ENCODE data around the gene DDRGK1.

Gene DDRGK1

DNA sequence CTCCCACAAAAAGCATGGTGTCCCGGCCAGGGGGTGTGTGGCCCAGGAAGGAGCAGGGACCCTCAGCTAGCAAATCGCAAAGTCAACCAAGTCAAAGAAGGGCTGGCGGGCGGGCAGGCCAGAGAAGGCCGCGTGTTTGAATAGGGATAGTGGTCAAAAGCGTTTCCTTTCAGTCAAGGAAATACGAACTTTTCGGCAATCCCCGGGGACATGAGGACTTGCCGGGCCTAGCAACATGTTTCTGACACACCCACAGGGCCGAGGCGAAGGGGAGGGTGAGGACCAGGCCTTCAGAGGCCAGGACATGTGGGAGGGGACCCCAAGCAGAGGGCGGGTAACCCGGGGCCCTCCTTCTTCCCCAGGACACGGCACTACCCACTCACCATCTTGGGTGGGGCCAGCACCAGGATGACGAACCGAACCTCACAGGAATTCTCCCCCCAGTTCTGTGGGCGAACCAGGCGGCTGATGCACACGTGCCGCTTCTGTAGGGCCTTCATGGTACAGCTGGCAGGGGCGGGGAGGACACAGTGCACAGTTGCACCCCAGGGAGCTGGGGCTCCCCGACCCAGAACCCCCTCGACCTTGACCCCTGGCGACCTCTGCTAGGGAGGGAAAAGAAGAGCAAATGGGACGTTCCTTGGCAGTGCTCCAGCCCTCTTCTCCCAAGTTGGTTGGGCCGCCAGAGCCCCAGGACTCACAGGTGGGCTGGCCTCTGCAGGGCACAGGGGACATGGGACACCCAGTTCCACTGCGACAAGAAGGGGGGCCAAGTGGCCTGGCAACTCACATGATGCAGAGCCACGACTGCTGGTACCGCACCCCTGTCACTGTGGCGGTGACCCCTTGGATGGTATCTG lies 28.9 kb upstream of the DDRGK1 start:
- TF ChIP-seq, protein P1, sequence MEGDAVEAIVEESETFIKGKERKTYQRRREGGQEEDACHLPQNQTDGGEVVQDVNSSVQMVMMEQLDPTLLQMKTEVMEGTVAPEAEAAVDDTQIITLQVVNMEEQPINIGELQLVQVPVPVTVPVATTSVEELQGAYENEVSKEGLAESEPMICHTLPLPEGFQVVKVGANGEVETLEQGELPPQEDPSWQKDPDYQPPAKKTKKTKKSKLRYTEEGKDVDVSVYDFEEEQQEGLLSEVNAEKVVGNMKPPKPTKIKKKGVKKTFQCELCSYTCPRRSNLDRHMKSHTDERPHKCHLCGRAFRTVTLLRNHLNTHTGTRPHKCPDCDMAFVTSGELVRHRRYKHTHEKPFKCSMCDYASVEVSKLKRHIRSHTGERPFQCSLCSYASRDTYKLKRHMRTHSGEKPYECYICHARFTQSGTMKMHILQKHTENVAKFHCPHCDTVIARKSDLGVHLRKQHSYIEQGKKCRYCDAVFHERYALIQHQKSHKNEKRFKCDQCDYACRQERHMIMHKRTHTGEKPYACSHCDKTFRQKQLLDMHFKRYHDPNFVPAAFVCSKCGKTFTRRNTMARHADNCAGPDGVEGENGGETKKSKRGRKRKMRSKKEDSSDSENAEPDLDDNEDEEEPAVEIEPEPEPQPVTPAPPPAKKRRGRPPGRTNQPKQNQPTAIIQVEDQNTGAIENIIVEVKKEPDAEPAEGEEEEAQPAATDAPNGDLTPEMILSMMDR (IDR thresholded peaks at IDR 0.05; ENCODE audit: extremely low read depth, missing control alignments) = no peak
- no peak for DNase-seq (ENCODE audit: low spot score)

DNA sequence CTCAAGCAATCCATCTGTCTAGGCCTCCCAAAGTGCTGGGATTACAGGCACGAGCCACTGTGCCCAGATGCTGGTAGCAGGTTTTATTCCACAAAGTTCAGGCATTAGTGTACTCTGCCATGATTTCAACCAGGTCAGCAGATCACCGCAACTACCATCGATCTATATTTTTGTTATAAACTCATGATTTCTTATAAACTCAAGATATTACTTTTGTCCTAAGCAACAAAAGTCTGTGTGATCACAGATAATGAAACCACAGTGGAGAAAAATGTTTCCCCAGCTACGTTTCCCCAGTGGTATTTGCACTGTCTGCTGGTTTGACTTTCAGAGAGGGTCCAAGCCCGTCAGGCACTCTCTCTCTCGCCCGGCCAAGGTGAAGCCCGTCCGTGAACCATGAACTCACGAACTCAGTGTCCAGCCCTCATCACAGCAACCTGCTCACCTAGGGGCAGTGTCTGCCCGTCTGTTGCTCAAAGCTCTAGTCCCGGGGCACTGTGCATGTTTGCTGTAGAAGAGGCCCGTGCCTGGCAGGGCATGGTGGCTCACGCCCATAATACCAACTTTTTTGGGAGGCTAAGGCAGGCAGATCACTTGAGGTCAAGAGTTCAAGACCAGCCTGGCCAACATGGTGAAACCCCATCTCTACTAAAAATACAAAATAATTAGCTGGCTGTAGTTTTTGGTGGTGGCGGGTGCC lies 27.6 kb upstream of the DDRGK1 start:
- no peak for DNase-seq (ENCODE audit: low spot score)
- TF ChIP-seq, protein P1 (IDR thresholded peaks at IDR 0.05; ENCODE audit: extremely low read depth, missing control alignments) = no peak

DNA sequence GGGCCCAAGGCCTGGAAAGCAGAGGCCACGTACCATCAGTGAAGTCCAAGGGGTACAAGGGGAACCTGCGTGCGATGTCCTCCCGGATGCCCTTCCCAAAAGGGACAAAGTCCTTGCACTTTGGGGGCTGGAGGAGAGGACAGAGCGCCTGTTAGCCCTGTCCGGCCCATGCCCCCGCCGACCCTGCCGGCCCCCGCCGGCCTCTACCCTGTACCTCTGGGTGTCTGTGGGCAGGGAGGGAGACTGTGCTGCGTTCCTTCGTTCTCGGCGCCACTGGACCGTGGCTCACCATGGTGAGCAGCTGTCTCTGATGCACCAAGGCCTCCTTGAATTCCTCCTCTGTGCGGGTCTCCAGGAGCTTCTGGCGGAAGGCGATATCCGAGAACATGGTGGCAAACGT lies 26.6 kb upstream of the DDRGK1 start:
- TF ChIP-seq, protein P1 (IDR thresholded peaks at IDR 0.05; ENCODE audit: extremely low read depth, missing control alignments) = no peak
- no peak for DNase-seq (ENCODE audit: low spot score)

DNA sequence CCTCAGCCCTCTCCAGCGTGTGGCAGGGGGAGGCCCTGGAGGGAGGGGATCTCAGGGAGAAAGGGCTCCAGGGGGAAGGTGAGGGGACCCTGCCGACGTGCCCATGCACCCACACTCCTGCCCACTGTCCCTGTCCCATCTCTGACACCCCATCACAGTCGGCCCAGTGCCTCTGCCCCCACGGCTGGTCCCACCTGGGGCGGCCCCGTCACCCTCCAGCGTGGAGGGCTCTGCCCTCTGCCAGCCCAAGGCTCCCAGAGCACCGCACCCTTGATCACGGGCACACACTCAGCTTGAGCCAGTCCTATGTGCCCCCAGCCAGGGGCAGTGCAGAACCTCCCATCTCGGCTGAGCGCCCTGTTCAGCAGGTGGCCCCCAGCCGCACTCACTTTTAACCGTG lies 25.3 kb upstream of the DDRGK1 start:
- TF ChIP-seq, protein P1 (IDR thresholded peaks at IDR 0.05; ENCODE audit: extremely low read depth, missing control alignments) = no peak
- DNase-seq (ENCODE audit: low spot score) = no peak

DNA sequence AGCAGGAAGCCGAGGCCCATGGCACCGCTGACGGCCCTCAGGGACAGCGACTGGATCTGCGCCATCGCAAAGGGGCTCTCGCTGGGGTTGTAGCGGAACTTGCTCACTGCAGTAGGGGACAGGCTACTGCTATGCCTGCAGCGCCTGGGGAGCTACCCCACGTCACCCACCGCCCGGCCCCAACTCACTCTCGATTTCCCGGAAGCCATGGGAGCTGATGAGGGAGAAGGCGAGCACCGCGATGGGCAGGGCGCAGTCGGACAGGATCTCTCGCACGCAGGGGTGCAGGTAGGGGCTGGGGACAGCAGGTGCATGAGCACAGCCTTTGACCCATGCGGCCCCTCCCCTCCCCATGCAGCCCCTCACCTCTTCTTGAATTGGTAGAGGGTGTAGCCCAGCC lies 24.7 kb upstream of the DDRGK1 start:
- DNase-seq (ENCODE audit: low spot score) = no peak
- TF ChIP-seq, protein P1 (IDR thresholded peaks at IDR 0.05; ENCODE audit: extremely low read depth, missing control alignments) = no peak

DNA sequence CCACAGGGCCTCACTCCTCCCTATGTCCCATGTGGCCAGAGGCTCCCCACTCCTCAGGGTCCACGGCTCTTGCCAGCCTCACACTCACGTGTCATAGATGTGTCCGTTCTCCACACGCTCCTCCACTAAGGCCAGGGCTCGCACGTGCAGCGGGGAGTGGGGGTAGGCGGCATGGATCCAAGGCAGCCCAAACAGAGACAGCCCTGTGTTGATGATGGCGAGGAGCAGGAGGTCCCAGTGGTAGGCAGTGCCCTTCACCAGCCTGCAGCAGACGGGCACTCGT lies 24.2 kb upstream of the DDRGK1 start:
- DNase-seq (ENCODE audit: low spot score) = no peak
- TF ChIP-seq, protein P1 (IDR thresholded peaks at IDR 0.05; ENCODE audit: extremely low read depth, missing control alignments) = no peak

DNA sequence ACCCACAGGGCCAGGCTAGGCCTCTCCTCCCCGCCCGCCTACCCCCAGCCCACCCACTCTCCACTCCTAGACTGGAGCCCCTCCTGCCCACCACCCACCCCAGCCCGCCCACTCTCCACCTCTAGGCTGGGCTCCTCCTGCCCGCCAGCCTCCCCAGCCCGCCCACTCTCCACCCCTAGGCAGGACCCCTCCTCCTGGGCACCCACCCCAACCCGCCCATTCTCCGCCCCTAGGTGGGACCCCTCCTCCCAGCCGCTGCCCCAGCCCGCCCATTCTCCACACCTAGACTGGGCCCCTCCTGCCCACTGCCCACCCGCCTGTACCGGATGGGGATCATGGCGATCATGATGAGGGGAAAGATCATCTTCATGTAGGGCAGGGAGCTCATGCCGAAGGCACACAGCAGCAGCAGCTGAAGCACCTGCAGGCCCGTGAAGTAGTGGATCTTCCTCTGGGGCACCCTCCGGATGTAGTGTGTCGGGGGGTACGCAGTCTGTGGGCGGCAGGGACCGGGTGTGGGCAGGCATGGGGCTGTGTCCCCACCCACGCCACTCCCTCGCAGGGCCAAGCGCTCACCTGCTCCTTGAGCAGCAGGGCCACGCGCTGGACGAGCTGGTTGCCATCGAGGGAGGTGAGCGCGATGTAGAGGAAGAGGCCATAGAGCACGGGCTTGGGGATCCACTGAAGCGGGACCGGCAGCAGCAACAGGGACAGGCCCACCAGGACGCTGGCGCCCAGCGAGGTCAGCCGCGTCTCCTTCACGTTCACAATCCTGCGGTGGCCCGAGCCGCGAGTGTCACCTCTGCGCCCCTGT lies 23.7 kb upstream of the DDRGK1 start:
- no peak for DNase-seq (ENCODE audit: low spot score)
- TF ChIP-seq, protein P1 (IDR thresholded peaks at IDR 0.05; ENCODE audit: extremely low read depth, missing control alignments) = no peak
